GM19035 (cell line): ENCODE results near the gene SH3BGRL.
"Not testable (repeated sequence)": the region's sequence is repeated elsewhere in the genome, so short reads cannot be mapped to it uniquely, and the experiment has no call there.

Experiments
- ATAC-seq: cut with Tn5 transposase; IDR thresholded peaks from one replicate; pipeline ENCODE4 v1.9.1; 2021; ENCODE audit not compliant: unreplicated experiment

The SH3BGRL gene

GRCh38 chrX:81259020-81259713 lies 57.3 kb downstream of the SH3BGRL start:
- ATAC-seq, result no peak

- no peak for ATAC-seq
Observed at GRCh38 chrX:81259714-81260395, 58.0 kb downstream of the SH3BGRL start.

- no peak for ATAC-seq
Observed at GRCh38 chrX:81261576-81261975, 59.7 kb downstream of the SH3BGRL start.

GRCh38 chrX:81263059-81263458 lies 61.2 kb downstream of the SH3BGRL start:
- ATAC-seq, result no peak

GRCh38 chrX:81278616-81279015 lies 76.7 kb downstream of the SH3BGRL start:
- ATAC-seq, result no peak

- ATAC-seq, result no peak
Observed at GRCh38 chrX:81280148-81280547, 78.2 kb downstream of the SH3BGRL start.

- ATAC-seq, result no peak
Observed at GRCh38 chrX:81286075-81286474, 84.2 kb downstream of the SH3BGRL start.

- ATAC-seq, result no peak
Observed at GRCh38 chrX:81286608-81287007, 84.7 kb downstream of the SH3BGRL start.

- no peak for ATAC-seq
Observed at GRCh38 chrX:81291996-81292395, 90.1 kb downstream of the SH3BGRL start.

- ATAC-seq, result no peak
Observed at GRCh38 chrX:81294101-81294500, 92.2 kb downstream of the SH3BGRL start.

GRCh38 chrX:81301877-81302276 lies 100.0 kb downstream of the SH3BGRL start:
- no peak for ATAC-seq

- ATAC-seq, result no peak
Observed at GRCh38 chrX:81304563-81304962, 102.7 kb downstream of the SH3BGRL start.

GRCh38 chrX:81305240-81305639 lies 103.3 kb downstream of the SH3BGRL start:
- ATAC-seq, result no peak

GRCh38 chrX:81308086-81308829 lies 106.4 kb downstream of the SH3BGRL start:
- no peak for ATAC-seq

- no peak for ATAC-seq
Observed at GRCh38 chrX:81316163-81316562, 114.3 kb downstream of the SH3BGRL start.

- ATAC-seq, result not testable (repeated sequence)
Observed at GRCh38 chrX:81331653-81332052, 129.8 kb downstream of the SH3BGRL start.

GRCh38 chrX:81336455-81337152 lies 134.7 kb downstream of the SH3BGRL start:
- ATAC-seq, result no peak

GRCh38 chrX:81337805-81338204 lies 135.9 kb downstream of the SH3BGRL start:
- ATAC-seq, result no peak

- no peak for ATAC-seq
Observed at GRCh38 chrX:81338924-81339323, 137.0 kb downstream of the SH3BGRL start.

GRCh38 chrX:81345296-81345695 lies 143.4 kb downstream of the SH3BGRL start:
- not testable (repeated sequence) for ATAC-seq
